GM18498 (cell line): ENCODE results near the gene HSF4.
A peak's percentile ranks its signal among the peaks of the same experiment; 100 is the strongest.

Source experiments
- ATAC-seq: cut with Tn5 transposase; IDR thresholded peaks from one replicate; pipeline ENCODE4 v1.9.1; 2021; ENCODE audit warnings: mild to moderate bottlenecking, moderate library complexity; ENCODE audit not compliant: unreplicated experiment

The HSF4 gene

DNA sequence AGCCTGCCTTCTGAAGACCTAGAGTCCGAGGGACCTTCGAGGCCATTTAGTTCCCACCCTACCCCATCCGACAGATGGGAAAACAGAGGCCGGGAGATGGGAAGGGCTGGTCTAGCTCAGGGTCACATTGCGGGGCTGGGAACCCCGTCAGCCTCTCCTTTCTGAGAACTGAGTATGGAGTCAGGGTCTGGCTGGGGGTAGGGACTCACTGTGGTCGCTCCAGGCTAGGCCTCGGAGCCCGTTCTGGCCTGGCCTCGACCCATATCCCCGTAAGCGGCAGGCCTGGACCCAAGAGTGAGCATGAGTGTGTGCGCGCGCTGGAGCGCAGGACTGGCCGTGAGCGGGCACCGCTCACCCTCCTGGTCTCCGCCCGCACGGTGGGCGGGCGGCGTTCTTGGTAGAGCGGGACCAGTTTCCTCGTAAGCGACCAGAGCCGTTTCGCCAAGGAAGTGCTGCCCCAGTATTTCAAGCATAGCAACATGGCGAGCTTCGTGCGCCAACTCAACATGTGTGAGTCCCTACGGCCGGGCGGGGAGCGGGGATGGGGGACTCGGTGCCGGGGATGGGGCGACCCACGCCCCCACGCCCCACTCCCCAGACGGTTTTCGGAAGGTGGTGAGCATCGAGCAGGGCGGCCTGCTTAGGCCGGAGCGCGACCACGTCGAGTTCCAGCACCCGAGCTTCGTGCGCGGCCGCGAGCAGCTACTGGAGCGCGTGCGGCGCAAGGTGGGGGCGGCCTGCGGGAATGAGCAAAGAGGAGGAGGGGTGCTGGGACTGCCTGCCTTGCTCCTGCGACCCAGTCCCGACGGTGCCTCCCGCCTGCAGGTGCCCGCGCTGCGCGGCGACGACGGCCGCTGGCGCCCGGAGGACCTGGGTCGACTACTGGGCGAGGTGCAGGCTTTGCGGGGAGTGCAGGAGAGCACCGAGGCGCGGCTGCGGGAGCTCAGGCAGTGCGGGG is 855 bp downstream of the HSF4 start:
- ATAC-seq, result no peak

DNA sequence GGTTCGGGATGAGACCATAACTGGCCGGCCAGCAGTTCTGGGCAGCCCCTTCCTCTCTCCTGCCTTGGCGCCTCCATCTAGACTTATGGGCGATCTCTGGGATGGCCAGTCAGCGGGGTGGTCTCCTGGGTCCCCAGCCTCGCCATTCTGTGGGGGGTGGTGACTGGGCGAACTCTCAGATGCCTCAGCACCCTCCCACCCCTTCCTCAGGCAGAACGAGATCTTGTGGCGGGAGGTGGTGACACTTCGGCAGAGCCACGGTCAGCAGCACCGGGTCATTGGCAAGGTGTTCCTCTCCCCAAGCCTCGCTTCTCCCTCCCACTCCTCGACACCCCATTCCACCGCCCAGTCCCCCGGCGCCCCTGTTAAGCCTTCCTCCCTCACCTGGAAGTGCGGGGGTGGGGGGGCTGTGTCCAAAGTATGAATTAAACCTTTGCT is 1.6 kb downstream of the HSF4 start:
- no peak for ATAC-seq

GRCh38 chr16:67166598-67167168 is 2.1 kb downstream of the HSF4 start:
- ATAC-seq, result no peak

GRCh38 chr16:67167588-67167987 is 3.0 kb downstream of the HSF4 start:
- no peak for ATAC-seq

DNA sequence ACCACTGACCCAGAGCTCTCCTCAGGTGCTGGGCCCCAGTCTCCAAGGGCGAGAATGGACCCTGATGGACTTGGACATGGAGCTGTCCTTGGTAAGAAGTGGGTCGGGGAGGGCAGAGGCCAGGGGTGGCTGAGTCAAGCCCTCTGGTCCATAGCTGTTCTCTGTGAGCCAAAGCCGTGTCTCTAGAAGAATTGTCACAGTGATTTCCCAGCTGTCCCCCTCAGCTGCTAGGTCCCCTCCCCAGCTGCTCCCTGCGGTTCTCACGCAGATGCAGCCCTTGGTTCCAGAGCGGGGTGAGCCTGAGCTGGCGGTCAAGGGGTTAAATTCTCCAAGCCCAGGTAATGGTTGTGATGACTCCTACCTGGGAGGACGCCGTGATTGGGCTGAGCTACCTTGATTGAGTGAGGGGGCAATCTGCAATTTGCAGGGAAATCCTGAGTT is 4.5 kb downstream of the HSF4 start:
- no peak for ATAC-seq

- no peak for ATAC-seq
These were observed 5.2 kb downstream of the HSF4 start for GRCh38 chr16:67169642-67170167.

- ATAC-seq, result peak; percentile 33
These were observed 5.8 kb downstream of the HSF4 start, which contains the start of gene NOL3 for GRCh38 chr16:67170168-67170948. Gene NOL3, plus strand, starts transcription at chr16:67170538.

GRCh38 chr16:67170949-67171649 is 6.6 kb downstream of the HSF4 start:
- no peak for ATAC-seq

DNA sequence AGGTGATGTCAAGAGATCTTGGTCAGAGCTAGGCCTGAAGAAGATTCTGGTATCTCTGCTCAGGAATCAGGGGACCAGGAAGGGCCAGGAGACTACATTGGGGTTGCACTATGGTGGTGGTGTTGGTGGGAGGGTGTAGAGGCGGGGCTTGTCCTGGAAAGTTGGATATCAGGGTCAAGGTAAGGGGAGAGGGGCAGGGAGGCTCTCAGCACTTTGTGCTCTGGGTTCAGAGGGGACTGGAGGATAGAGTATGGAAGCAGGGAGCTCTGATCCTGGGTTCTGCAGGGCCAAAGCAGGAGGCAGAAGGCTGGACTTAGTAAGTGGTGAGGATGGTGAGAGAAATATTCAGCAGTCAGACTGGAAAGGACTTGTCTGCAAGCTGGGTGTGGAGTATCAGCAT is 8.8 kb downstream of the HSF4 start:
- no peak for ATAC-seq

DNA sequence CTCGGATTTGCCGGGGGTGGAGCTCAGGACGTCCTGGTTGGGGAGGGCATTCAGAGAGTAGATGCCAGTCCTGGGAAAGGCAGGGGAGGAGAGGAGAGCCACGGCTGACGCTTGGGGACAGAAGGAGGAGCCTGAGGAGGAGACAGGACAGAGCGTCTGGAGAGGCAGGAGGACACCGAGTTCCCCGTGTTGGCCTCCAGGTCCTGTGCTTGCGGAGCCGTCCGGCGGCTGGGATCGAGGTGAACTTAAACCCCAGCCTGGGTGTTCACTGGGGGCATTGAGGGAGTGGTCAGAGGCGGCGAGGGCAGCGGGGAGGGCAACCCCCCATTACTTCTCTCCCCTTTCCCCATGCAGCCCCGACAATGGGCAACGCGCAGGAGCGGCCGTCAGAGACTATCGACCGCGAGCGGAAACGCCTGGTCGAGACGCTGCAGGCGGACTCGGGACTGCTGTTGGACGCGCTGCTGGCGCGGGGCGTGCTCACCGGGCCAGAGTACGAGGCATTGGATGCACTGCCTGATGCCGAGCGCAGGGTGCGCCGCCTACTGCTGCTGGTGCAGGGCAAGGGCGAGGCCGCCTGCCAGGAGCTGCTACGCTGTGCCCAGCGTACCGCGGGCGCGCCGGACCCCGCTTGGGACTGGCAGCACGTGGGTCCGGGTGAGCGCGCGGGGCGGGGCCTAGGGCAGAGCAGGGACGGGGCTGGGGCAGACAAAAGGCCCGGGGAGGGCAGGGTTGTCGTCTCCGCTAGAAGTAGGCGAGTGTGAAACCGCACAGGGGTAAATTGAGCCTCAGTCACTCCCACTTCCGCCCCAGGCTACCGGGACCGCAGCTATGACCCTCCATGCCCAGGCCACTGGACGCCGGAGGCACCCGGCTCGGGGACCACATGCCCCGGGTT is 9.5 kb downstream of the HSF4 start:
- ATAC-seq, result peak; percentile 57

GRCh38 chr16:67174706-67175231 is 10.2 kb downstream of the HSF4 start:
- no peak for ATAC-seq

GRCh38 chr16:67176662-67177061 is 12.1 kb downstream of the HSF4 start:
- ATAC-seq, result no peak

DNA sequence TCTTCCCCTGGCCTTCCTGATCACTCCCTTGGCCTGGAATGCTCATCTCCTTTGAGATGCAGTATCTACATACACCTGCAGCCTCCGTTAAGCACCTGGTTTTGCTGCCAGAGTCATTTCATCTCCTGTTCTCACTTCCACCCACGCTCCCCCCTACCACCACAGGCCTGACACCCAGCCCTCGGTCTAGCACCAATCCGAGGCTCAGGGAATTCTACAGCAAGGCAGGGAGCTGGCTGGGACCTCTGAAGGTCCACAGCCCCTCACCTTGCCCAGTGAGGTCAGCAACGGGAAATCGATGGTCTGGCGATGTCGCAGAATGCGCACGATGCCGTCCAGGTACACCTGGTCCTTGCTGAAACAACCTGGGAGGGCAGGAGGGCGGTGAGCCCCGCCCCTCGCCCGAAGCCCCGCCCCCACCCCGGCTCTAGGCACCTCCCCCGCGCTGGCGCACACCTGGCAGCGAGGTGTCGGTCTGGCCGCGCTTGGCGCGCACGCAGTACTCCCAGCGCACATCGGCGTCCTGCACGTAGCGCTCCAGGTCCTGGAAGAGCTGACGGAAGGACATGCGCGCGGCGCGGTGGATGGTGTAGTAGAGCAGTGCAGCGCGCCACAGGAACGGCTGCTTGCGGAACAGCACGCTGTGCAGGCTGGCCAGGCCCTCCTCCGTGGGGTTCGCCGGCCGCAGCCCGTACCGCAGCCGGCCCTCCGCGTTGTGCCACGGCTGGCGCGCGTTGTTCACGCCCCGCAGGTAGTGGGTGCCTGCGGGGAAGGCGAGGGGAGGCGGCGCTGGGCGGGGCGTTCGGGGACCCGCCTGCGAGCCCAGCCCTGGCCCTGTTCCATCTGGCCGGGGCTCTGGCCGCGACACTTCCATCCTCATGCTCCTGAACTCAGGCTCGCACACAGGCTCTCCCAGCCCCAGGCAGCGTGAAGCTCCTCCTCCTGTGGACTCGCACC is 13.5 kb downstream of the HSF4 start:
- no peak for ATAC-seq

- no peak for ATAC-seq
These were observed 15.0 kb downstream of the HSF4 start for GRCh38 chr16:67179421-67180080.

- ATAC-seq, result no peak
These were observed 15.6 kb downstream of the HSF4 start for GRCh38 chr16:67180166-67180565.

- no peak for ATAC-seq
These were observed 16.8 kb downstream of the HSF4 start for GRCh38 chr16:67181346-67181745.

DNA sequence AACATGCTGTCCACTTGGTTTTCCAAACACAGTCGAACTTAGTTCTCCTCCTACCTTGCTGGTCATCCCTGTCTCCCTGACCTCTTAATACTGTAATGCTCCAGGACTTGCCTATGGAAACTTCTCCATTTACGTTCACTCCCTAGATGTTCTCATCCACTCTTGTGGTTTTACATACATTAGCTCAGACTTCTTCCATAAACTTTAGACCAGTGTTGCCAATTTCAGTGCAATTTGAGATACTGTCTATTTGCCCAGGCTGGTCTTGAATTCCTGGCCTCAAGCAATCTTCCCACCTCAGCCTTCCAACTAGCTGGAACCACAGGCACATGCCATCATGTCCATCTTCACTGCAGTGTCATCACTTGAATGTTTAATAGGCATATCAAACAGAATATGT is 17.7 kb downstream of the HSF4 start:
- no peak for ATAC-seq

DNA sequence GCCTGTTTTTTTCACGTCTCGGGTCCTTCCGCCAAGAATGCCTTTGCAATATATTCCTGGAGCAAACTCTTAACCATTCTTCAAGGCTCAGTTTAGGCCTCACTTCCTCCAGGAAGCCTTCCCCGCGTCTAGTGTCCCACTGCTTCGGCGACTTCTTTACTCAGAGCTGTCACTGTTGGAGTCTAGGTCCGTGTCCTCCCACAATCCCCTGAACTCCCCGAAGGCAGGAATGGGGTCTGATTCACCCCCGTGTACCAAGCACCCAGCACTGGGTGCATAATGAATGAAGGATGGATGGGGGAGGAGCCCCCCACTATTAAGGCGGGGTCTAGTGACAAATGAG is 18.7 kb downstream of the HSF4 start:
- ATAC-seq, result no peak
